RWPE1 (cell line): ENCODE measurements around the gene ANKRD40.

ENCODE experiments used
- CTCF ChIA-PET: fragments of 350-600 bp; sonication (Branson Sonifier 250); formaldehyde crosslinking; extraction: SDS; loops from one replicate; lab custom pipeline; 2021; lab: Yijun Ruan, JAX
- POLR2A ChIA-PET: fragments of 400-600 bp; formaldehyde crosslinking; extraction: SDS; loops from one replicate; lab custom pipeline; 2020; ENCODE audit warnings: antibody characterized with exemption; ENCODE audit not compliant: low non-redundant PET; lab: Yijun Ruan, JAX
- DNase-seq: peaks from one replicate; pipeline ENCODE4 v3.0.0; 2012; ENCODE audit warnings: low spot score
- H3K27ac ChIP-seq: fragments of 450-650 bp; 2 replicates; pipeline ENCODE4 v1.5.1; 2017
- CTCF ChIP-seq: fragments of 450-650 bp; conservative IDR thresholded peaks from 2 replicates; pipeline ENCODE4 v1.5.1; 2017; ENCODE audit warnings: low read depth, mild to moderate bottlenecking

The ANKRD40 gene

GRCh38 chr17:50722746-50723145 lies 15.0 kb upstream of the ANKRD40 start:
- ChIA-PET CTCF (no interaction called here), POLR2A (interaction anchor here (0.7 kb wide), 1 partner anchor 14 kb away, joined by 13 read pairs; no protein-coding TSS in a partner anchor)
- H3K27ac ChIP-seq: no peak overlapping the region
- DNase-seq: no peak
- no peak for TF ChIP-seq CTCF

GRCh38 chr17:50721194-50722010 lies 13.7 kb upstream of the ANKRD40 start:
- H3K27ac ChIP-seq: no peak overlapping the region
- ChIA-PET POLR2A (no interaction called here), CTCF (no interaction called here)
- DNase-seq: no peak
- TF ChIP-seq CTCF: no peak

- DNase-seq: no peak
- CTCF ChIA-PET: no interaction called here
- POLR2A ChIA-PET: no interaction called here
- no peak for TF ChIP-seq CTCF
- peak overlapping the region; percentile 95 for H3K27ac ChIP-seq
Observed at GRCh38 chr17:50719924-50720794, 12.4 kb upstream of the ANKRD40 start.

- CTCF ChIA-PET: interaction anchor here (0.6 to 0.7 kb wide), 2 partner anchors 159 to 621 kb away, joined by 3 read pairs; no protein-coding TSS in a partner anchor
- TF ChIP-seq CTCF: no peak
- POLR2A ChIA-PET: no interaction called here
- H3K27ac ChIP-seq: peak within 1 kb of the TSS; percentile 95
- peak; percentile 92 for DNase-seq
Observed at GRCh38 chr17:50719144-50719923, 11.6 kb upstream of the ANKRD40 start, which contains the start of gene LUC7L3. Gene LUC7L3, plus strand, starts transcription at chr17:50719603. Its CDS starts 130 bp downstream, at chr17:50719733.

GRCh38 chr17:50715471-50715870 lies 7.8 kb upstream of the ANKRD40 start:
- DNase-seq: no peak
- no peak overlapping the region for H3K27ac ChIP-seq
- CTCF ChIA-PET: no interaction called here
- TF ChIP-seq CTCF: no peak
- POLR2A ChIA-PET: no interaction called here

- TF ChIP-seq CTCF: no peak
- no peak overlapping the region for H3K27ac ChIP-seq
- CTCF ChIA-PET: no interaction called here
Observed at GRCh38 chr17:50712641-50713040, 4.9 kb upstream of the ANKRD40 start.

More at GRCh38 chr17:50712641-50713040, 4.9 kb upstream of the ANKRD40 start:
- POLR2A ChIA-PET: no interaction called here
- no peak for DNase-seq
